Measurements from ENCODE around the gene SCUBE1.

The SCUBE1 gene

GRCh38 chr22:43333156-43333555, 10.0 kb downstream of the SCUBE1 start:
- TF ChIP-seq CTCF (IDR thresholded peaks at IDR 0.05): no peak

GRCh38 chr22:43331698-43332097, 11.5 kb downstream of the SCUBE1 start:
- TF ChIP-seq CTCF (IDR thresholded peaks at IDR 0.05): no peak

GRCh38 chr22:43331069-43331451, 12.1 kb downstream of the SCUBE1 start:
- TF ChIP-seq CTCF (IDR thresholded peaks at IDR 0.05): no peak

GRCh38 chr22:43330178-43331068, 12.7 kb downstream of the SCUBE1 start:
- no peak for TF ChIP-seq CTCF (IDR thresholded peaks at IDR 0.05)

- no peak for TF ChIP-seq CTCF (IDR thresholded peaks at IDR 0.05)
Measured at GRCh38 chr22:43329061-43329460, 14.1 kb downstream of the SCUBE1 start.

- no peak for TF ChIP-seq CTCF (IDR thresholded peaks at IDR 0.05)
Measured at GRCh38 chr22:43327157-43327438, 16.1 kb downstream of the SCUBE1 start.

GRCh38 chr22:43326331-43327156, 16.6 kb downstream of the SCUBE1 start:
- TF ChIP-seq CTCF (IDR thresholded peaks at IDR 0.05): no peak

All from LNCAP (cell line).